HG03045 (cell line): Measurements from ENCODE around the gene GRIA1.

ENCODE experiments used
- ATAC-seq: cut with Tn5 transposase; IDR thresholded peaks from one replicate; pipeline ENCODE4 v1.9.1; 2021; ENCODE audit warnings: mild to moderate bottlenecking, moderate library complexity; ENCODE audit not compliant: unreplicated experiment

Gene GRIA1

GRCh38 chr5:153655201-153655510 lies 164.7 kb downstream of the GRIA1 start:
- ATAC-seq, result no peak

GRCh38 chr5:153658149-153658548 lies 167.7 kb downstream of the GRIA1 start:
- no peak for ATAC-seq

GRCh38 chr5:153658606-153659005 lies 168.1 kb downstream of the GRIA1 start:
- no peak for ATAC-seq

GRCh38 chr5:153659039-153659736 lies 168.7 kb downstream of the GRIA1 start:
- no peak for ATAC-seq

DNA sequence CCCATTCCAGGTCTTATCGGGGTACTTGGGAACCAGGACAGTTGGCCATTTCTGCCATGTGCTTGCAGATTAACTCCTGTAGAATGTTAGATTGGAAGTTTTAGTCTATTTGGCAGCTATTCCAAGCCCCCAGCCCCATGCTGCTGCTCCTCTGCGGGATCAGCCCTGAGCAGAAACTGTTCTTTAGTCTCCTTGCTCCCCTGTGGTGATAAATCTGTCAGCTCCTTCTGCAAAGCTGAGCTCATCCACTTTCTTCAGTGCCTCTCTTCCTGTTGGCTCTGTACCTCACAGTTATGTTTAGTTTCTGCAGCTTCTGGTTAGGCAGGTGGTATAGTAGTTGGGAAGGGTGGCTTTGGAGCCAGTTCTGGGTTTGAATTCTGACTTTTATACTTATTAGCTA lies 170.4 kb downstream of the GRIA1 start:
- no peak for ATAC-seq

DNA sequence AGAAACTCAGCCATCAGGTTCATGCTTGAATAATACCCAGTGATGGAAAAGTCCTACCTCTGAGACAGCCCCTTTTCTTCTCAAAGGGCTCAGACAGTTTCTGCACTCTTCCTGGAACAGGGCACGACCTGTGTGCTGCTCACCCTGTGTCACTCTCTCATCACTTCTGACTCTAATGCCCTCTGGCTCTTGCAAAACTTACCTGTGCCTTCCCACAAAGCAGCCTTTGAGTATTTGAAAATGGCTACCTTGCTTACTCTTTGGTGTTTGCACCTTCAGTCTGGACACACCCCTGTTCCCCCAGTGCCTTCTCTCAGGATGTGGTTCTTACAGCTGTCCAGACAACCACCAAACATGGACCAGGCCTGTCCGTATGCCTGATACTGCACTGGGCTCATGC lies 171.4 kb downstream of the GRIA1 start:
- ATAC-seq, result no peak

- no peak for ATAC-seq
These were observed 179.6 kb downstream of the GRIA1 start for GRCh38 chr5:153670101-153670500.

- no peak for ATAC-seq
These were observed 181.3 kb downstream of the GRIA1 start for GRCh38 chr5:153671653-153672346.

DNA sequence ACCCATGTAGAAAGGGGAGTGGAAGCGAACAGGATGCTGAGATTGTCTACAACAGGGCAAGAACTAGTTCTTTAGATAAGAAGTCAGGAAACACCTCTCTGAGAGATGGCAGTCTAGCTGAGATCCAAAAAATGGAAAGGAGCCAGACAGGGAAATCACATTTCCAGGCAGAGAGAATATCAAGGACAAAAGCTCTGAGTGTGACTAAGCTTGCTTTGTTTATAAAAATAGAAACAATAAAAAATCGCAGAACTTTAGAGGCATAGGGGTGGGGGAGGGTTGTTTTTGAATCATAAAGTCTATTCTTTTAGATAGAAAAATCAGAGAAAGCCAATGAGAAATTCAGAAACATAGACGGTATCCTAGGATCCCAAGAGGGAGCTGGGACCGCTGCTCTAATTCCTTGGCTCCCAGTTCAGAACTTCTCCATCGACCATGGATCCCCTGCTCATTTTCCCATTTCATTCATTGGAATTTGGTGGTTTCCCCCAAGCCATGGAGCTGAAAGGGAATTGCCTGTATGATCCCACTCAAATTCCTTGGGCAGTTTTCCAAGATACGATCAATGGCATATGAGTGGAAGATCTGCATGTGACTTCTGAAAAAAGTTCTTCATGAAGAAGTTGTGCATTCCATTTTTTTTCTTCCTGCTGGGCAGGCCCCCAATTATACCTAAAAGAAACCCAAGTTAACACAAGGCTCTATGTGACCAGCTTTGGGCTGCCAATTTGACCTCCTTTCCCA lies 182.0 kb downstream of the GRIA1 start:
- ATAC-seq, result no peak

- ATAC-seq, result no peak
These were observed 183.9 kb downstream of the GRIA1 start for GRCh38 chr5:153674356-153674755.

GRCh38 chr5:153676406-153676805 lies 185.9 kb downstream of the GRIA1 start:
- no peak for ATAC-seq

DNA sequence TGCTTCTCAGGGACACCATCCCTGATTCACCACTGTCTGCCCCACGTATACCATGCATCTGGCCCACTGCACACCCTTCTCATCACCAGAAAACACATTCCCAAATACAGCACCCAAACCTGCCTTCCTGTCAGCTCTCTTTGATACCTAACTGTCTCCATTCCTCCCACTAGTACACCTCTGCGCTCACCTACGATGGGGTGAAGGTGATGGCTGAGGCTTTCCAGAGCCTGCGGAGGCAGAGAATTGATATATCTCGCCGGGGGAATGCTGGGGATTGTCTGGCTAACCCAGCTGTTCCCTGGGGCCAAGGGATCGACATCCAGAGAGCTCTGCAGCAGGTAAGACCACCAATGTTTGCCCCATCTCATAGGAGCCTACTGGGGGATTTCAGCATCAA lies 186.4 kb downstream of the GRIA1 start:
- no peak for ATAC-seq

- no peak for ATAC-seq
These were observed 188.3 kb downstream of the GRIA1 start for GRCh38 chr5:153678617-153679329.

- no peak for ATAC-seq
These were observed 199.8 kb downstream of the GRIA1 start for GRCh38 chr5:153690236-153690635.

GRCh38 chr5:153696256-153696655 lies 205.8 kb downstream of the GRIA1 start:
- ATAC-seq, result no peak

GRCh38 chr5:153699035-153699434 lies 208.6 kb downstream of the GRIA1 start:
- ATAC-seq, result no peak

DNA sequence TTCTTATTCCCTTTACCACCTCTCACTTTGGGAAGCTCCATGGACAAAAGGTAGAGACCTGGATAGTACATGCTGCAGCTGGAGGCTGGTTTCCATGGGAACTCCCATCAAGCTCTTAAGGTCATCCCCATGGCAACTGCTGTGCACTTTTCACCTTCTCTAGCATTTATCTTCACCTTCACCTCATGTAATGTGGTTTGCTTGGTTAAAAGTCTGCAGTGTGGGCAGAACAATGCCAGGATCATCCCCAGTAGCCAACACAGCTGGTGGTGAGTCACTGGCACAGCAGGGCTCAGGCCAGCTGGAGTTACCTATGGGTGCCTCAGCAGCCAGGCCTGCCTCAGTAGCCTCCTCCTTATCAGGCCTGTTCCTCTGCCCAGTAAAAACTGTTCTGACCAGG lies 210.5 kb downstream of the GRIA1 start:
- ATAC-seq, result no peak

GRCh38 chr5:153702265-153702664 lies 211.8 kb downstream of the GRIA1 start:
- ATAC-seq, result no peak

- no peak for ATAC-seq
These were observed 213.6 kb downstream of the GRIA1 start for GRCh38 chr5:153704110-153704509.

DNA sequence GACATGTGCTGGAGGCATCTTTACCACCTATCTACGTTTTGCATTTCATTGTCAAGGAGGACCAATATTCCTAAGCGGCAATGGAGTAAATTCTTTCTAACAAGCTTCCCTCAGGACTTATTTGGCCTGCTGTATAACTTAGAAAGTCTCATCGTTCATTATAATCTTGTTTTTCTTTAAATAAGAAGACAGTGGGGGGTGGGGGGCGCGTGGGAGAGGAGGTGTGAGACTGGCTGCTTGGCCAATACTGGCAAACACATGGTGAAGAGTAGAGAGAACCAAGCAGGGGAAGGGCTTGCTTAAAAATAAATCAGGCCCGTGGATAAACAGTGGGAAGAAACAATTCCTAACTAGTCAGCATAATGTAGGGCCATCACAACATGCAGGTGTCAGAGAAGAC lies 217.2 kb downstream of the GRIA1 start:
- ATAC-seq, result no peak

GRCh38 chr5:153711755-153712154 lies 221.3 kb downstream of the GRIA1 start:
- ATAC-seq, result no peak

DNA sequence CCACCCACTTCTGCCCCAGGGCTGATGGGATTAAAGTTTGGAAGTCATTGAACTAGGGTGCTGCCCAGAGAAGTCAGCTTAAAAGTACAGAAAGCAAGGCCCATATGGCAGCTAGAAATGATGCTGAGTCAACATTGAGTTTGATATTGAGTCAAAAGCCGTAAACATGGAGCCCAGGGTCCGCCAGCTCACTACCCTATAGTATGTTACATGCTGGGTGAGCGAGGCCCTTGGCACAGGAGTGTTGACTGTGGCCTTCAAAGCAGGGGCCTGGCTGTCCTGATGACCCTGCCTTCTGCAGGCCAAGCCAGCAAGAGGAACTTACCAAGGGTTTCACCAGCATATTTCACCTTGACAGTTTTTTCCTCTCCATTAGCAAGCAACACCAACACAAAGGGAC lies 222.5 kb downstream of the GRIA1 start:
- no peak for ATAC-seq
